Mesenchymal stem cell (in vitro differentiated cells and primary cell): ENCODE measurements around the gene NCOA5.

Source experiments
- DNase-seq: peaks from one replicate; pipeline ENCODE4 v3.0.0-alpha.2; 2013
- H2AFZ ChIP-seq: one replicate; pipeline ENCODE4 v1.6.1; 2013; ENCODE audit warnings: low read depth, mild to moderate bottlenecking, control low read depth, inconsistent platforms, low read length, moderate library complexity
- H2AK5ac ChIP-seq: 2 replicates; pipeline ENCODE4 v1.6.1; 2013; ENCODE audit warnings: low read length, moderate library complexity, mild to moderate bottlenecking, inconsistent platforms; ENCODE audit not compliant: severe bottlenecking
- H2BK120ac ChIP-seq: one replicate; pipeline ENCODE4 v1.6.1; 2013; ENCODE audit warnings: low read depth, mild to moderate bottlenecking, inconsistent platforms, low read length, moderate library complexity
- H2BK12ac ChIP-seq, 2 experiments: one replicate each; pipeline ENCODE4 v1.6.1; 2013; ENCODE audit warnings: inconsistent platforms in 2 of 2, low read length in 2 of 2, mild to moderate bottlenecking in 2 of 2, moderate library complexity in 2 of 2, control low read depth in 1 of 2
- H2BK15ac ChIP-seq: one replicate; pipeline ENCODE4 v1.6.1; 2013; ENCODE audit warnings: mild to moderate bottlenecking, low read depth, inconsistent platforms; ENCODE audit not compliant: poor library complexity, severe bottlenecking
- H2BK5ac ChIP-seq: 2 replicates; pipeline ENCODE4 v1.6.1; 2013; ENCODE audit warnings: low read depth, mild to moderate bottlenecking, low read length, control low read depth, inconsistent platforms; ENCODE audit not compliant: poor library complexity, severe bottlenecking
- H3K14ac ChIP-seq, 2 experiments: one replicate each; pipeline ENCODE4 v1.6.1; 2013; ENCODE audit warnings: inconsistent platforms in 2 of 2, low read length in 2 of 2, control low read depth in 1 of 2, mild to moderate bottlenecking in 1 of 2, moderate library complexity in 1 of 2
- H3K18ac ChIP-seq, 2 experiments: one replicate each; pipeline ENCODE4 v1.6.1; 2013; ENCODE audit warnings: inconsistent platforms in 2 of 2, low read length in 2 of 2, control low read depth in 1 of 2, low read depth in 1 of 2, mild to moderate bottlenecking in 1 of 2
- H3K23ac ChIP-seq, 2 experiments: one replicate each; pipeline ENCODE4 v1.6.1; 2013; ENCODE audit warnings: inconsistent platforms in 2 of 2, low read length in 2 of 2, mild to moderate bottlenecking in 2 of 2, moderate library complexity in 2 of 2, control low read depth in 1 of 2
- H3K27ac ChIP-seq: 2 replicates; pipeline ENCODE4 v1.5.1; 2013; ENCODE audit warnings: mild to moderate bottlenecking, moderate library complexity, low read length, control low read depth, inconsistent platforms; ENCODE audit not compliant: poor library complexity, severe bottlenecking
- H3K27me3 ChIP-seq, 2 experiments: 2 replicates each; pipeline versions ENCODE4 v1.6.1 to v1.7.0; 2013; ENCODE audit warnings: low read length in 2 of 2, mild to moderate bottlenecking in 2 of 2, moderate library complexity in 2 of 2, control low read depth in 1 of 2, inconsistent platforms in 1 of 2; ENCODE audit not compliant: control insufficient read depth in 1 of 2, insufficient read depth in 1 of 2
- H3K36me3 ChIP-seq, 2 experiments: 2 replicates each; pipeline versions ENCODE4 v1.6.1 to v1.7.0; 2013; ENCODE audit warnings: low read length in 2 of 2, control low read depth in 1 of 2, inconsistent platforms in 1 of 2, low read depth in 1 of 2, mild to moderate bottlenecking in 1 of 2; ENCODE audit not compliant: insufficient read depth in 2 of 2, control insufficient read depth in 1 of 2
- H3K4ac ChIP-seq, 2 experiments: one replicate each; pipeline ENCODE4 v1.6.1; 2013; ENCODE audit warnings: inconsistent platforms in 2 of 2, low read length in 2 of 2, mild to moderate bottlenecking in 2 of 2, moderate library complexity in 2 of 2, control low read depth in 1 of 2, low read depth in 1 of 2
- H3K4me1 ChIP-seq: 2 replicates; pipeline ENCODE4 v1.6.1; 2013; ENCODE audit warnings: low read depth, low read length, control low read depth; ENCODE audit not compliant: control insufficient read depth, insufficient read depth
- H3K4me2 ChIP-seq: 2 replicates; pipeline ENCODE4 v1.6.1; 2013; ENCODE audit warnings: low read length, mild to moderate bottlenecking, inconsistent platforms; ENCODE audit not compliant: poor library complexity, severe bottlenecking
- H3K4me3 ChIP-seq, 2 experiments: 2 replicates each; pipeline versions ENCODE4 v1.5.1 to v1.7.0; 2013; ENCODE audit warnings: low read length in 2 of 2, mild to moderate bottlenecking in 2 of 2, control low read depth in 1 of 2, low read depth in 1 of 2; ENCODE audit not compliant: insufficient read depth in 1 of 2
- H3K79me1 ChIP-seq: replicated peaks from 2 replicates; pipeline ENCODE4 v1.6.1; 2013; ENCODE audit warnings: mild to moderate bottlenecking, control low read depth, low read length, inconsistent platforms; ENCODE audit not compliant: poor library complexity, severe bottlenecking
- H3K9ac ChIP-seq: 2 replicates; pipeline ENCODE4 v1.7.0; 2013; ENCODE audit warnings: mild to moderate bottlenecking, low read length, moderate library complexity
- H3K9me3 ChIP-seq: 2 replicates; pipeline ENCODE4 v1.7.0; 2013; ENCODE audit warnings: mild to moderate bottlenecking, low read length; ENCODE audit not compliant: control insufficient read depth
- H4K8ac ChIP-seq: one replicate; pipeline ENCODE4 v1.6.1; 2013; ENCODE audit warnings: inconsistent platforms, mild to moderate bottlenecking, low read length, moderate library complexity
- H4K91ac ChIP-seq: one replicate; pipeline ENCODE4 v1.6.1; 2013; ENCODE audit warnings: mild to moderate bottlenecking, low read length, inconsistent platforms
- WGBS: methylation state at CpG from one replicate; pipeline ENCODE4 v1.1.7; 2013; ENCODE audit warnings: mixed read lengths; 5-methylcytosine and 5-hydroxymethylcytosine counted together

Gene NCOA5

DNA sequence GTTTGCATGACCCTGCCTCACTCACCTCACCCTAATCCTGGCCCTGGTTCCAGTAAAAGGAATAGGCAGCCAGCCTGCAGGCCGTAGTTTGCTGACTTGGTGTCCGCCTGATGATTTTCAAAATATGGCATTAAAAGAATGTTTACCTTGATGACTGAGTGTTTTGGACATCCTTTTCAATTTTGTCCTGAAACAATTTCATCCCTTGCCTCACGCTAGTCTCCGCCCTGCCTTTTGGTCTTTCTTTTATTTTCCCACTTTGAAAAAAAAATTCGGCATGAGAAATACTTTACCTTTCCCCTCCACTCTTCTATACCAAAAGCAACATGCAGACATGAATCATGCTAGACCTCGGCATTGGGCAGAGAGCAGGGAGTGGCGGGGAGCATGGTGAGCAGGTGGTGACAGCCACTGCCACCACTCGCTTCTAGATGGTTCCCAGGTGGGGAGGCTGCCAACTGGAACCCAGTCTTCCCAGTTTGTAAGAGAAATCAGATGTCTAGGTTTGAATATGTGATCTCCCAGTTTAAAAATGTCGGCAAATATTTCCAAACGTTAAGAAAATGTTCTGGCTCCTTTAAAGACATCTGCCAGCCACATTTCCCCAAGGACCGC is 37.7 kb upstream of the NCOA5 start:
- no peak overlapping the region for H2BK5ac ChIP-seq
- no peak overlapping the region for H4K91ac ChIP-seq
- WGBS: 94% methylated on average over 9 of the region's 11 CpGs
- no peak overlapping the region for H2BK15ac ChIP-seq
- no peak overlapping the region for H2AK5ac ChIP-seq
- peaks cover under 1% of the 10 kb centered on the region for H3K4me1 ChIP-seq
- no peak overlapping the region for H3K4ac ChIP-seq
- H3K27ac ChIP-seq: no peak overlapping the region
- peaks cover 40 to 41% of the 10 kb centered on the region in 2 experiments for H3K27me3 ChIP-seq
- H2BK120ac ChIP-seq: no peak overlapping the region
- no peak for DNase-seq
- H3K9me3 ChIP-seq: no peaks in the 10 kb centered on the region
- peaks cover 0 to 27% of the 10 kb centered on the region in 2 experiments for H3K36me3 ChIP-seq
- H3K4me3 ChIP-seq: no peak overlapping the region
- no peaks in the 10 kb centered on the region for H3K79me1 ChIP-seq
- no peak overlapping the region for H3K18ac ChIP-seq
- no peak overlapping the region for H3K4me2 ChIP-seq
- no peak overlapping the region for H2AFZ ChIP-seq
- no peak overlapping the region for H3K14ac ChIP-seq
- no peak overlapping the region for H3K9ac ChIP-seq
- H4K8ac ChIP-seq: no peak overlapping the region
- no peak overlapping the region for H2BK12ac ChIP-seq
- H3K23ac ChIP-seq: no peak overlapping the region

DNA sequence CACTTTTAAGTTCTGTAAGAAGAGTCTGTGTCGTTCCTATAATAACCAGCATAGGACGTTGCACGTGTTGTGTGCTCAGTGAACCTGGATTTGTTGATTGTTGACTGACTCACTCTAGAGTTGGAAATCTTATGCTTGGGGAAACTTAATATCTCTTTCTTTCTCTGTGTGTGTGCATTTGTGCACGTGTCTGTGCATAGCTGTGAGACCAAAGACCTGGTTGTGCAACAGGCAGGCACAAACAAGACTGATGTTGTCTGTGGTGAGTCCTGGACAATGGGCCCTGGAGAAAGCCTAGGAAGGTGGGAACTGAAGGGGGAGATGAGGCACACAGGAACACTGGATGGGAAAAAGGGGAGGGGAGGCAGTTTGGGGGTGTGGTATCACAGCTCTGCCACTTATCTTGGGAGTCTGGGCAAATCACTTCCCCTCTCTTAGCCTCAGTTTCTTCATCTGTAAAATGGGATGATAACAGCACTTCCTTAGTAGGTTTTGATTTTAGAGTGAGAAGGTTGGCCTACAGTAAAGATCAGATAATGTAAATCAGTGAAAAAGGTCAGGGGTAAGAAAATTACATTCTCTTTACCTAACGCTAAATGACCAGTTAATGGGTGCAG is 36.8 kb upstream of the NCOA5 start:
- Histone ChIP-seq H2BK120ac (no peak overlapping the region), H3K18ac (no peak overlapping the region), H3K27me3 (peaks cover 30 to 34% of the 10 kb centered on the region in 2 experiments), H2AFZ (no peak overlapping the region), H3K4me3 (no peak overlapping the region), H3K27ac (no peak overlapping the region), H4K91ac (no peak overlapping the region), H3K14ac (no peak overlapping the region), H3K36me3 (peaks cover 0 to 27% of the 10 kb centered on the region in 2 experiments), H2BK15ac (no peak overlapping the region), H3K9ac (no peak overlapping the region), H3K9me3 (no peaks in the 10 kb centered on the region), H3K4me1 (peaks cover 7% of the 10 kb centered on the region), H2AK5ac (no peak overlapping the region), H4K8ac (no peak overlapping the region), H3K23ac (no peak overlapping the region), H3K4me2 (no peak overlapping the region), H2BK5ac (no peak overlapping the region), H3K79me1 (no peaks in the 10 kb centered on the region), H2BK12ac (no peak overlapping the region), H3K4ac (no peak overlapping the region)
- WGBS: 86% methylated on average over 4 of the region's 5 CpGs
- no peak for DNase-seq

DNA sequence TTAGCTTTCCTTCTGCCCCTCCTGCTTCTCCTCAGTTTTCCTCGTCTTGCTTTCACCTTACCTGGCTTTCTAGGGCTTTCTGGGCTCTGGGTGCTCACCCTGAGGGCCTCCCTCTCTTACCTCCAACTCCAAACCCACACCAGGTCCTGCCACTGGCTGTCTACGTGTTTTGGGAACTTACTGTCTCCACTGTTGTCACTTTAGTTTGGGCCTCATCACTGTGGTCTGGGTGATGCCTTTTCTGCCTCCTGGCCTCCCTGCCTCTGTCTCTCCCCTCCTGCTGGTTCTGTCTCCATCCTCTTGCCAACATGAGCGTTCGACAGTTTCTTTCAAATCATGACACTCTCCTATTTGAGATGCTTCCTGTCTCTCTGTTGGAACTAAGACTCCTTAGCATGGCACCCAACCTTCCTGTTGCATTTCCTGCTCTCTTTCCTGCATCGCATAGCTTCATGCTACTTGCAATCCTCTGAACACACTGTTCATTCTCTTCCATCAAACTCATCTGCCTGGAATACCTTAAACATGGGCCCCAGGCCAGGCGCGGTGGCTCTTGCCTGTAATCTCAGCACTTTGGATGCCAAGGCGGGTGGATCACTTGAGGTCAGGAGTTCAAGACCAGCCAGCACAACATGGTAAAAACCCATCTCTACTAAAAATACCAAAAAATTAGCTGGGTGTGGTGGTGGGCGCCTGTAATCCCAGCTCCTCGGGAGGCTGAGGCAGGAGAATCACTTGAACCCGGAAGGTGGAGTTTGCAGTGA is 33.9 kb upstream of the NCOA5 start:
- H3K27ac ChIP-seq: no peak overlapping the region
- 90% methylated on average over 11 of the region's 11 CpGs for WGBS

More for the DNA sequence above, 33.9 kb upstream of the NCOA5 start:
- no peak overlapping the region for H2AK5ac ChIP-seq
- no peak overlapping the region for H3K14ac ChIP-seq
- H2BK15ac ChIP-seq: no peak overlapping the region
- no peak overlapping the region for H3K4me3 ChIP-seq
- H3K27me3 ChIP-seq: peaks cover 3 to 16% of the 10 kb centered on the region in 2 experiments
- H4K8ac ChIP-seq: no peak overlapping the region
- H3K36me3 ChIP-seq: peaks cover 0 to 27% of the 10 kb centered on the region in 2 experiments
- H2BK5ac ChIP-seq: no peak overlapping the region
- no peak overlapping the region for H2AFZ ChIP-seq
- H3K9me3 ChIP-seq: no peaks in the 10 kb centered on the region
- no peak overlapping the region for H3K9ac ChIP-seq
- H2BK120ac ChIP-seq: no peak overlapping the region
- no peak overlapping the region for H3K18ac ChIP-seq
- H3K23ac ChIP-seq: no peak overlapping the region
- peaks cover 7% of the 10 kb centered on the region for H3K4me1 ChIP-seq
- H3K4me2 ChIP-seq: no peak overlapping the region
- H2BK12ac ChIP-seq: no peak overlapping the region
- no peak overlapping the region for H3K4ac ChIP-seq
- H3K79me1 ChIP-seq: no peaks in the 10 kb centered on the region
- H4K91ac ChIP-seq: no peak overlapping the region
- no peak for DNase-seq
